A673 (cell line): ENCODE data around the gene MGMT.

ENCODE experiments used
- EZH2 ChIP-seq: fragments of 200-600 bp; sonication (generic); IDR thresholded peaks from 2 replicates; pipeline ENCODE4 v1.6.1; 2017; ENCODE audit warnings: borderline replicate concordance, low read depth, mild to moderate bottlenecking, mixed read lengths, antibody characterized with exemption, low read length; ENCODE audit not compliant: poor library complexity, severe bottlenecking
- TF ChIP-seq, protein P1 (sequence below): fragments of 300-800, 200-600 bp; sonication (generic); conservative IDR thresholded peaks from 2 replicates; pipeline ENCODE4 v1.5.1; 2017; ENCODE audit warnings: low read depth, mild to moderate bottlenecking, antibody characterized with exemption, low read length, moderate library complexity, mixed read lengths

DNA sequence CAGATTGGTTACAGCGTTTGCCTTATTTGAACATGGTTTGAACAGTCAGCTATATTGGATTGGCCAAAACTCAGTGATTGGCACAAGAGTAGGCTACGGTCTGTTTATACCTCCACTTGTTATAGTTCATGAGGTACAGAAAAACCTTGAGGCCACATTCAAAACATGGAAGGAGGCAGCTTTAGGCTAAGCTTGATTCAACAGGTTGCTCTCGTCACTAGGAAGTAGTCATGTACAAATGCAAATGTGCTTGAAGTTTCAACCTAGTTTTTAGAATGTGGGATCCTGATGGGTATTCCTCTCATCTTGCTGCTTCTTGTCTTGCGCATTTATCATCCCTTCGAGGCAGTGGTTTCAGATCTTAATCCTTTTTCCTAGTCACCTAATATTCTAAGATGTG lies 132.1 kb downstream of the MGMT start:
- TF ChIP-seq, protein P1, sequence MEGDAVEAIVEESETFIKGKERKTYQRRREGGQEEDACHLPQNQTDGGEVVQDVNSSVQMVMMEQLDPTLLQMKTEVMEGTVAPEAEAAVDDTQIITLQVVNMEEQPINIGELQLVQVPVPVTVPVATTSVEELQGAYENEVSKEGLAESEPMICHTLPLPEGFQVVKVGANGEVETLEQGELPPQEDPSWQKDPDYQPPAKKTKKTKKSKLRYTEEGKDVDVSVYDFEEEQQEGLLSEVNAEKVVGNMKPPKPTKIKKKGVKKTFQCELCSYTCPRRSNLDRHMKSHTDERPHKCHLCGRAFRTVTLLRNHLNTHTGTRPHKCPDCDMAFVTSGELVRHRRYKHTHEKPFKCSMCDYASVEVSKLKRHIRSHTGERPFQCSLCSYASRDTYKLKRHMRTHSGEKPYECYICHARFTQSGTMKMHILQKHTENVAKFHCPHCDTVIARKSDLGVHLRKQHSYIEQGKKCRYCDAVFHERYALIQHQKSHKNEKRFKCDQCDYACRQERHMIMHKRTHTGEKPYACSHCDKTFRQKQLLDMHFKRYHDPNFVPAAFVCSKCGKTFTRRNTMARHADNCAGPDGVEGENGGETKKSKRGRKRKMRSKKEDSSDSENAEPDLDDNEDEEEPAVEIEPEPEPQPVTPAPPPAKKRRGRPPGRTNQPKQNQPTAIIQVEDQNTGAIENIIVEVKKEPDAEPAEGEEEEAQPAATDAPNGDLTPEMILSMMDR: no peak
- no peak for TF ChIP-seq EZH2
